22Rv1 (cell line): ENCODE data around the gene KCMF1.

ENCODE experiments used
- H3K27ac ChIP-seq: fragments of 450-650 bp; 2 replicates; pipeline ENCODE4 v1.5.1; 2017
- CTCF ChIP-seq: fragments of 450-650 bp; IDR thresholded peaks from 2 replicates; pipeline ENCODE4 v1.5.1; 2017; ENCODE audit warnings: mild to moderate bottlenecking
- ZFX ChIP-seq: fragments of 450-650 bp; IDR thresholded peaks from 2 replicates; pipeline ENCODE4 v1.6.1; 2017; ENCODE audit warnings: antibody characterized with exemption, borderline replicate concordance

Gene KCMF1

GRCh38 chr2:85015653-85016360 lies 44.8 kb downstream of the KCMF1 start:
- TF ChIP-seq ZFX (no peak), CTCF (peak; percentile 26; the same call in 1 of the 2 replicates)
- peak overlapping the region; percentile 61 for H3K27ac ChIP-seq

- TF ChIP-seq ZFX (no peak), CTCF (no peak)
- H3K27ac ChIP-seq: peak overlapping the region; percentile 61
Measured at GRCh38 chr2:85016446-85016845, 45.5 kb downstream of the KCMF1 start.

- TF ChIP-seq ZFX (no peak), CTCF (peak; percentile 75)
- peak overlapping the region; percentile 61 for H3K27ac ChIP-seq
Measured at GRCh38 chr2:85017411-85018048, 46.6 kb downstream of the KCMF1 start.

GRCh38 chr2:85018049-85018447 lies 47.1 kb downstream of the KCMF1 start:
- H3K27ac ChIP-seq: peak overlapping the region; percentile 61
- TF ChIP-seq ZFX: no peak
- TF ChIP-seq CTCF: peak; percentile 39; the same call in 1 of the 2 replicates

GRCh38 chr2:85019121-85019520 lies 48.2 kb downstream of the KCMF1 start:
- H3K27ac ChIP-seq: peak overlapping the region; percentile 61
- no peak for TF ChIP-seq CTCF
- TF ChIP-seq ZFX: no peak

GRCh38 chr2:85022232-85022631 lies 51.3 kb downstream of the KCMF1 start:
- no peak for TF ChIP-seq ZFX
- peak overlapping the region; percentile 61 for H3K27ac ChIP-seq

- TF ChIP-seq ZFX (no peak), CTCF (no peak)
- H3K27ac ChIP-seq: peak overlapping the region; percentile 61
Measured at GRCh38 chr2:85024372-85025047, 53.5 kb downstream of the KCMF1 start.
